ENCODE results near the gene TAB3. TPM values are rescaled to one million over a fixed set of nuclear protein-coding genes. Genes with fewer than 3 reads are reported as not detected.

TAB3 gene
- total RNA-seq, 1 donor from 2014 or later, result 23.2 TPM

GRCh38 chrX:30781711-30782444 lies 107.2 kb downstream of the TAB3 start:
- no peaks in the 10 kb centered on the region for H3K36me3 ChIP-seq
- no peaks in the 10 kb centered on the region for H3K9me3 ChIP-seq
- no peak overlapping the region for H3K4me3 ChIP-seq
- H3K27ac ChIP-seq, result no peak overlapping the region
- TF ChIP-seq CTCF (IDR thresholded peaks at IDR 0.05), result no peak
- H3K4me1 ChIP-seq, result no peaks in the 10 kb centered on the region
- intact Hi-C loops (cut with DNase I), result no loop called here
- DNase-seq (ENCODE audit: low spot score in 2 of 2), result no peak
- H3K27me3 ChIP-seq, result no peaks in the 10 kb centered on the region

- H3K4me3 ChIP-seq, result no peak overlapping the region
- no peak for TF ChIP-seq CTCF (IDR thresholded peaks at IDR 0.05)
- intact Hi-C loops (cut with DNase I), result no loop called here
- H3K4me1 ChIP-seq, result no peaks in the 10 kb centered on the region
- no peaks in the 10 kb centered on the region for H3K36me3 ChIP-seq
- H3K27ac ChIP-seq, result no peak overlapping the region
- H3K27me3 ChIP-seq, result no peaks in the 10 kb centered on the region
- peak in 1 of 2 donors; percentile 49 for DNase-seq (ENCODE audit: low spot score in 2 of 2)
- no peaks in the 10 kb centered on the region for H3K9me3 ChIP-seq
Measured at GRCh38 chrX:30779453-30780030, 109.5 kb downstream of the TAB3 start.

- Histone ChIP-seq H3K4me3 (no peak overlapping the region), H3K27ac (no peak overlapping the region), H3K36me3 (no peaks in the 10 kb centered on the region), H3K4me1 (no peaks in the 10 kb centered on the region), H3K9me3 (no peaks in the 10 kb centered on the region), H3K27me3 (no peaks in the 10 kb centered on the region)
- no peak for TF ChIP-seq CTCF (IDR thresholded peaks at IDR 0.05)
- DNase-seq (ENCODE audit: low spot score in 2 of 2), result no peak
- intact Hi-C loops (cut with DNase I), result no loop called here
Measured at GRCh38 chrX:30777575-30777974, 111.5 kb downstream of the TAB3 start.

Other genes with a start within 250 kb of the TAB3 start
- gene GK, start 235.8 kb downstream of the TAB3 start, total RNA-seq, result 14.2 TPM
- gene FTHL17, start 182.8 kb upstream of the TAB3 start, total RNA-seq, result not detected